ENCODE results near the gene CCNJ.
A peak's percentile ranks its signal among the peaks of the same experiment; 100 is the strongest.
"Not testable (repeated sequence)": the region's sequence is repeated elsewhere in the genome, so short reads cannot be mapped to it uniquely, and the experiment has no call there.

The CCNJ gene, protein sequence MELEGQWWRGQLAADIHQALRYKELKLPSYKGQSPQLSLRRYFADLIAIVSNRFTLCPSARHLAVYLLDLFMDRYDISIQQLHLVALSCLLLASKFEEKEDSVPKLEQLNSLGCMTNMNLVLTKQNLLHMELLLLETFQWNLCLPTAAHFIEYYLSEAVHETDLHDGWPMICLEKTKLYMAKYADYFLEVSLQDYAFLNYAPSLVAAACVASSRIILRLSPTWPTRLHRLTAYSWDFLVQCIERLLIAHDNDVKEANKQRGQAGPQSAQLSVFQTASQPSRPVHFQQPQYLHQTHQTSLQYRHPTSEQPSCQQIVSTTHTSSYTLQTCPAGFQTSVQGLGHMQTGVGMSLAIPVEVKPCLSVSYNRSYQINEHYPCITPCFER

DNA sequence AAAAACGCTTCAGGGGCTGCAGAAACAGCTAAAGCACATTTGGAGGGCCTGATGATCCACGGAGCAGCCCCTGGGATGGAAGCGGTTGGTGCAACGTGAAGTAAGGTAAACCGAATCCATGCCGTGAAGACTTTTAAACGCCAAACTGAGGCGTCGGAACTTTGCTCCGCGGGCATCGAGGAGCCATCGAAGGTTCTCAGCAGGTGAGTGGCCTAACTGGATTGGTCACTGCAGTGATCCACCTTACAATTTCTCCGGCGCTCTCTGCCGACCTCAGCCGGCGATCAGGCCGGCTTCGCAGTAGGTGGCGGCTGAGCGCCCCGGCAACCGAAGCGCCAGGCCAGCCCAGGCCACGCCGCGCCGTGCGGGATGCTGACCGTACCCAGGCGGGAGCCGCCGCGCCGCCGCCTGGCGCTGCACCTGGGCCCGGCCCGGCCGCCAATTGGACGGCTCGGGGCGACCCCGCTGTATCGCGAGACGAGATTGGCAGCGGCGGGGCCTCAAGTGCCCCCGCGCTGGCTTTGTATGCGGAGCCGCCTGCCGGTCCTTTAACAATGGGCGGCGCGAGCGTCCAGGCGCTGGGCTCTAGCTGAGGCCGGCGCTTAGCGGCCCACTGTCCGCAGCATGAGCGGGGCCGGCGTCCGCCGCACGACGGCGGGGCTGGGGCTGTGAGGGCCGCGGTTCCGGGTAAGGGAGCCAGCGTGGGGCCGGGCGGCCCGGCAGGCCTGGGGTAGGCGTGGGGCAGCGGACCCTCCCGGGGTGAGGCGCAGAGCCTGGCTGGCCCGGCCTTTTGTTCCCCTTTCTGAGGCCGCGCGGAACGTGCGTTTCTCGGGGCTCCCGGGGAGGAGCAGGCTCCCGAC lies at the start of gene CCNJ:
CCNJ (plus strand) TSS at position 551 of the 860 bp plus-strand sequence. CDS start 811 bp downstream, outside the sequence.
- peak; percentile 53 for DNase-seq (ENCODE audit: low read depth, low spot score)

DNA sequence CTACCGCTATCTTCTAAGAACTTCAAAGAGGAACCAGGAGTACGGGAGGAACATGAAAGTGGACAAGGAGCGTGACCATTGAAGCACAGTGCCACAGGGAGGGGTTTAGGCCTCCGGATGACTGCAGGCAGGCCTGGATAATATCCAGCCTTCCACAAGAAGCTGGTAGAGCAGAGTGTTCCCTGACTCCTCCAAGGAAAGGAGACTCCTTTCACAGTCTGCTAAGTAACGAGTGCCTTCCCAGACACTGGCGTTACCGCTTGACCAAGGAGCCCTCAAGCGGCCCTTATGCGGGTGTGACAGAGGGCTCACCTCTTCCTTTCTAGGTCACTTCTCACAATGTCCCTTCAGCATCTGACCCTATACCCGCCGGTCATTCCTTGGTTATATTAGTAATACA lies 49.0 kb upstream of the CCNJ start:
- not testable (repeated sequence) for DNase-seq (ENCODE audit: low read depth, low spot score)

DNA sequence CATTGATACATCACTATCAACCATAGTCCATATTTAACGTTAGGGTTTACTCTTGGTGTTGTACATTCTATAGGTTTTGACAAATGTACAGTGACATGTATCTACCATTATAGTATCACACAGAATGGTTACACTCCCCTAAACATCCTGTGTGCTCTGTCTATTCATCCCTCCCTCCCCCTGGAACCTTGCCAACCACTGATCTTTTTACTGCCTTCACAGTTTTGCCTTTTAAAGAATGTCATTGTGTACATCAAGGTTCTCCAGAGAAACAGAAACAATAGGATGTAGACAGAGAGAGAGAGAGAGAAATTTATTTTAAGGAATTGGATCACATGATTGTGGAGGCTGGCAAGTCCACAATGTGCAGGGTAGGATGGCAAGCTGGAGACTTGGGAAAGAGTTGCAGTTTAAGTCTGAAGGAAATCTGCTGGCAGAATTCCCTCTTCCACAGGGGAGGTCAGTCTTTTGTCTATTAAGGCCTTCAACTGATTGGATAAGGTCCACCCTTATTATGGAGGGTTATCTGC lies 45.1 kb upstream of the CCNJ start:
- DNase-seq (ENCODE audit: low read depth, low spot score) = no peak

DNA sequence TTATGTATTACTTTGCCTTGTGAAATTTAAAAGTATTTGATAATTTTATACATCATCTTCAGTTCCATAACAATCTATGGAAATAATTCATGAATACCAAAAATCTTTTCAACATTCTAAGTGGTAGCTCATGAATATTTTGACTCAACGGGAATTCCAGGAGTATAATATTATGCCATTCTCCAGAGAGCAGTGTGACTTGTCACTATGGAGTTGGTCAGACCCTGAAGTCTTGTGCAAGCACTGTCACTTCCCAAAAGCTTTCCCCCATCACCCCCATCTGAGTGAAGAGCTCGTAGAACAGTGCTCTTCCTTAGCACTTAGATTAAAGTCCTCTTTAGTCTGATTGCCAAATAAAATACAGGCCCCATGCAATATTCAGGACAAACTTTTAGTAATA lies 29.4 kb upstream of the CCNJ start:
- DNase-seq (ENCODE audit: low read depth, low spot score) = no peak

DNA sequence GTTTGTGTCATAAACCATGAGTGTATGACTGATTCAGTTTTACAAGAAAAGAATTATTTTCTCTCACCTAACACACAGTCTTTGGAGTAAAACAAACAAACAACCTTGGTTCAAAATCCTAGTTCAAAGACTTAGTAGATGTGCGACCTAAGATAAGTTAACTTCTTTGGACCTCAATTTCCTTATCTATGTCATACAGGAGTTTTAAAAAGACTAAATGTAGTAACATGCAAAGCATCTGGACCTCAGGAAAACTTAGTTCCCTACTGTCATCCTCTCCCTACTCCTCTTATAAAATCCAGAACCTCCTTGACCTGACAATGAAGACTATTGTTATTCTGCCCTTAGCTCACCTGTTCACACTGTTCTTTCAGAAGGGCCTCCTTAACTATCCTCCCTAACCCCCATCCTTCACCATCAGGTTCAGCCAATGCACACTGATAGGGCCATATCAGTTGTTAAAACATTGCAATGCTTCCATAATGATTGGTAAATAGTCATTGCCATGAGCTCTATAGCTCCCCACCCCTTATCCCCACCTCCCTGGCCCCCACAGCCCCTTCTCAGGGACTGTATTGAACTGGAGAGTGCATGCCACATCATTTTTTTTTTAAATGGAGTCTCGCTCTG lies 28.8 kb upstream of the CCNJ start:
- DNase-seq (ENCODE audit: low read depth, low spot score) = no peak

DNA sequence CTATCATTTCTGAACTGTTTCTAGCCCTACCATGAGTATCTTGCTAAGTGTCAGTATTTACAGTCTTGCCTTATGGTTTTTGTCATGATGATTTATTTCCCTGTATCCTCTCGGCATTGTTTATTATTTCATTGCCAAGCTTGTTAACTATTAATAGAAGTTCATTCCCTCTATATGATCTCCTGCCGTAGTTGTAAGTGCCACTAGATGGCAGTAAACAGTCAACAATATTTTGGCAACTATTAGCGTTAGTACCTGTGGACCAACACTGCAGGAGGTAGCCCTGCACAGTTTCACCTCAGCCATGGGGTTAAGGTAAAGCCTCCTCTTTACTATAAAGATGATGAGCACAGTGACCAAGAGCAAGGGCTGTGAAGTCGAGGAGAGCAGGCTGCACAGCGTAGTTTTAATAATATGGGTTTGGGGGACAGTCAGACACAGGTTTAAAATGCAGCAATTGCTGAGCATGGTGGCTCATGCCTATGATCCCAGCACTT lies 26.1 kb upstream of the CCNJ start:
- peak; percentile 13 for DNase-seq (ENCODE audit: low read depth, low spot score)

DNA sequence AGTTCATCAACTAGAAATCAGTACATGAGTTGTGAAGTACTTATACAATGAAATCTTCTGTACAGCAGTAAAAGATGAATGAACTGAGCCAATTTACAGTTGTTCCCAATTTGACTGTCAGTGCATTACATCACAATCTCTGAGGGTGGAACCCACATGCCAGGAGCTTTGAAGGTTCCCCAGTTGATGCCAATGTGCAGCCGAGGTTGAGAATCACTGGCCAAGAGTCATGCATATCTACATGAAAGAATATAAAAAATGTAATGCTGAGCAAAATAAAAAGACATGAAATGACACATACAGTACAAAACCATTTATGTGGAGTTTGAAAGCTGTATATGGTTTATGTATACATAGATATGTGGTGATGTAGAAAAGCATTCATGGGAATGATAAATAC lies 22.1 kb upstream of the CCNJ start:
- DNase-seq (ENCODE audit: low read depth, low spot score) = no peak

DNA sequence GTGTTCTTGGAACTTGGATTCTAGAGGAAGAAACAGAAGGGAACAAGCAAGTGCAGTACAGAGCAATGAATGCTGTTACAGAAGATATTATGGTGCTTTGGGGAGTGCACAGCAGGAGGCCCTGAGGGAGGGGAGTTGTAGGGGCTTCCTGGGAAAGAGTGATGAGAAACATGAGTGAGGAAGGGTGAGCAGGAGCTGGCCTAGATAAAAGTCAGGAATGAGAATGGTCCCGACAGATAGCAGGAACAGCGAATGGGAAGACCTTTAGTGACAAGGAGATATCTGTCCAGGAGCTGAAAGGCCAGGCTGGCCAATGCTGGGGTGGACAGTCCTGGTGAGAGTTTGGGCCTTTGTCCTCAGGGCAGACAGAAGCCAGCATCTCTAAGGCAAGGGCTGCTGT lies 20.6 kb upstream of the CCNJ start:
- DNase-seq (ENCODE audit: low read depth, low spot score) = no peak

DNA sequence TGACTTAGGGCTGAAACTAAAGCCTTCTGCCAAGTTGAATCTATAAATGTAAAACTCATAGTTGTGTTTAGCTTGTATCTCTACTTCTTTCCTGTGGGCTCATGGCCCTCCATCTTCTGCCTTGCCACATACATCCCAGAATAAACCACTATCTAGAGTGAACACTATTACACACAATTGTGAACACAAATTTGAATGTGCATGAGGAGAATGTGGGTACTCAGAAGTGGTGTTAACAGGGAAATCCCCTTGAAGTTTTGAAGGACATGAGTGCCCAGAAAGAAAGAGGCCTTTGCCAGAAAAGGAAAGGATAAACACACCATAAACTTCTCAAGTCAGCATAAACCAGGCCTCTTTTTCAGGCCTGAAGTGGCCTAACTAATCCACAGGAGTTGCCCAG lies 20.2 kb upstream of the CCNJ start:
- no peak for DNase-seq (ENCODE audit: low read depth, low spot score)

DNA sequence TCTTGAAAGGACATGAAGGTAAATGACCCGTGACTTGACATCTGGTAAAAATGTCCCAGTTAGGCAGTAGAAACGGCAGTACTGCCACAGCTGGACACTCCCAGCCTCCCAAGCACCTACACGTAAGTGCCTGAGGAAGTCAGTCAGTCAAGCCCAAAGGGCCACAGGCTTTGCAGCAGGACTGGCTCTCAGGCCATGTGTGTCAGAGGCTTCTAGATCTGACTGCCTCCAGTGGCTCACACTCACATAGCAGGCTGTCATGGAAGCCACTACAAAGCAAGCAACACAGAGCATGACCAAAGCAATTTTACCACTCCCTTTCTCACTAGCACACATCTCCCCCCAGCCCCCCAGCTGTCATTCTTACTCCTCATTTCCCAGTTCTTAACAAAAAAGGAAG lies 17.8 kb upstream of the CCNJ start:
- no peak for DNase-seq (ENCODE audit: low read depth, low spot score)

DNA sequence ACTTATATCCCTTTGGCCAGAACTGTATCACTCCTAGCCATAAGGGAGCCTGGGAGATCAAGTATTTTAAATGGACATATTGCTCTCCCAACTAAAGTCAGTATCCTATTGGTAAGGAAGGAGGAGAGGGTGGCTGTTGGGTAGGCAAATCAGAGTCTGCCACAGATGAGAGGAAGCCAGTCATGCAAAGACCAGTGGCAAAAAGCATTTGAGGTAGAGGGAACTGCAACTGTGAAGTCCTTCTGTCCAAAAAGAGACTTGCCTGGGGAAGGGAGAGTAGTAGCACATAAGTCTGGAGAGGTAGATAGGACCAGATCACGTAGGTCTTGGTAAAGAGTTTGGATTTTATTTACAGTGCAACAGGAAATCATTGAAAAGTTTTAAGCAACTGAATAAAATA lies 8.8 kb upstream of the CCNJ start:
- no peak for DNase-seq (ENCODE audit: low read depth, low spot score)

DNA sequence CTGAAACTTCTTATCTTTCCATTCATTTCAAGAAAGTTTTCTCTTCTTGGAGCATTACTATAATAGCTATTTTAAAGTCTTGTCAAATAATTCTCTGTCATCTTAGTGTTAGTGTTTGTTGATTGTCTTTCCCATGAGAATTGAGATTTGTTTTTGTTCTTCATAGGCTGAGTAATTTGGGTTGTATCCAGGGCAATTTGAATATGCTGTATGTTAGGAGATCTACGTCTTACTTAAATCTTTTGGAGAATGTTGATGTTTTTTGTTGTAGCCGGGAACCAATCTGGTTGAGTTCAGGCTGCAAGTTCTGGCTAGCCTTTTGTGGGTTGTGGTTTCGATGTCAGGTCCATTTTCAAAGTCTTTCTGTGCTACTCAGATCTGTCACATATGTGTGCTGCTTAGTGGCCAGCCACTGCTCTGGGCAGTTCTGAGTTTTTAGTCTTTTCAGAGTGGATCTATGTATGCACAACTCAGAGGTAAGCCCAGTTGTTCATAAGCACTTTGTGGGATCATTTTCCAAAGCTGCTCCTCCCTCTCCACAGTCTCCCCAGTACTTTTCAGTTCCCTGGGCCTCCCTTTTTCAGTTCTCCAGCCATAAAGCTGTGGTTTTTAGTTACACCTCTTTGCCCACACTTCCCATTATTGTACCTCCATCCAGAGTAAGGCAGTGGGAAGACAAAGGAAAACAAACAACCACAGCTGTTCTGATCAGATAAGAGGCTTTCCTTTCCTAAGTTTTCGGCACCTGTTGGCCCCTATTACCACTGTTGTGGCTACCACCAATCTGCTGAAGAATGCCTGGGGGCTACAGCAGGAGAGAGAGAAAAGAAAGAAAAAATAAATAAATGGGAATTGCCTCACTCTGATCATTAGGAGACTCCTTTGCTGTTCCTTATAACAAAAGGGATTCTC lies 4.7 kb upstream of the CCNJ start:
- DNase-seq (ENCODE audit: low read depth, low spot score) = no peak

DNA sequence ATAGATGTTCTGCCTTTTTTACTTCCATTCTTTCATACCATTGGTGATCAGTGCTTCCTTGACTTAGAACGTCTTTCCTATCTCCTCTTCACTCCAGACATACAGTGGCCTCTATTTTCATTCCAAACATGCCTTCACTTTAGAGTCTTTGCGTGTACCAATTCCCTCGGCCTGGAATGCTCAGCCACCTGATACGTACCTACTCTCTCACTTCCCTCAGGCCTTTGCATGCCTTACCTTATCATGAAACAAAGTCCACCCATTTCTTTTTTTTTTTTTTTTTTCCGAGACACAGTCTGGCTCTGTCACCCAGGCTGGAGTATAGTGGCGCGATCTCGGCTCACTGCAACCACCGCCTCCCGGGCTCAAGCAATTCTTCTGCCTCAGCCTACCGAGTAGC lies 2.2 kb upstream of the CCNJ start:
- DNase-seq (ENCODE audit: low read depth, low spot score) = no peak

DNA sequence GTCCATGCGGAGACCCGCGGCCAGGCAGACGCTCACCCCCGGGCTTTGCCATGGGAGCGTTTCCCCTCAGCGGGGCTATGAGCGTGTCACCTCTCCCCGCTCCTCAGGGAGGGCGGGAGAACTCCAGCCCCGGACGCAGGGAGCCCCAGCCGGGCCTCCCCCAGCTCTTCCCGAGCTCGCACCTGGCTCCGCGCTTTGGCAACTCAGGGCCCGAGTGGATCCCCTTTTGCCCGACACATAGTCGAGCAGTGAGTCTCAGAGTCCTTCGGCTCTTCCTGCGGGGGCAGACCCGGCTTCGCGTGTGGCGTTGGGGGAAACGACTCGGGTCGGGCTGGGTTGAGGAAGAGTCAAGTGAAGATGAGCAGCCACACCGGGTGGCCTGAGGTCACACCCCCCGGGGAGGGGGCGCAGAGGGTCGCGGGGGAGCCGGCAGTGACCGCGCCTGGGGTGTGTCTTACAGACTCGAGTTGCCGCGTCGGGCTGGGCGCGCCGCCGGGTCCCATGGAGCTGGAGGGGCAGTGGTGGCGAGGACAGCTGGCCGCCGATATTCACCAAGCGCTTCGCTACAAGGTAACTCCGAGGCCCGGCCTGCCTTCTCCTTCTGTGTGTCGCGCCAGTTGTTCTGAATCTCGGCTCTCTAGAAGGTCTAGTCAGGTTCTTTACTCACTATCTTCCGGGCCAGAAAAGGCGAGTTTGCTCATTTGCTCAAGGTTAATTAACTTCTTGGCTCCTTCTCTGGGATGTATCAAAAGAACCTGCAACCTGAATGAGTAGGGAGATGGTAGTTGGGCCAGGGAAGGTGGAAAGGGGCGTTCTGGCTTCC lies 721 bp downstream of the CCNJ start:
- DNase-seq (ENCODE audit: low read depth, low spot score) = peak; percentile 19

DNA sequence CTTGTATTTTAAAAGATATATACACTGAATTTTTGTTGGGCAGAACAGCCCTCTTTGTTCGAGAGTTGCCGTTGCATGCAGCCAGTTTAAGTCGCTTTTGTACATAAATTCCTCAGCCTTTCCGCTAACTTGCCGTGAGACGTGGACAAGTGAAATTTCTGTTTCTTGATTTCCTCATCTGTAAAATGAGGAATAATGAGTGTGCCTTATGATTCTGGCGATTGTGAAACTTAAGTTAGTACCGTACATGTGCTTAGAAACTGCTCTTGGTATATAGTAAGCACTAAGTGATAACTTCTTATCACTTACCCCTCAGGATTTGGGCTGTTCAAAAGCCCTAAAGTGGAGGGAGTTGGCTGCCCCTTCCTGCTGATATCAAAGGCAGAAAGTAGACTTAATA lies 1.4 kb downstream of the CCNJ start:
- no peak for DNase-seq (ENCODE audit: low read depth, low spot score)

DNA sequence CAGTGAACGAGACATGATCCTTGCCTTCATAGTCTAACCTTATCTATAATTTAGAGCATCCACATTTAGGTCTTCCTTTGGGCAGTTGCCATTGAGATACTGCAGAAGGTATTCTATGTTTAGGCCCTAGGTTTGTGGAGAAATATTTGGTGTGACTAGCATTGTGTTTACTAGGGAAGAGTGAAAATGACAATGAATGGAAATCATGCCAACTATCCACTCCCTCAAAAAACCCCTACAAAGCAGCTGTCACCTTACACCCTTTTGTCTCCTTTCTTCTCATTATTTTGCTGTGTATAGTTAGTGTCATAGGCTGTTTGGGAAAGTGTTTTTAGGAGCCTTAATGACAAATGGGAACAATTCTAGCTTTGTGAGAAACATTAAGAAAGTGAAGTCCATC lies 3.2 kb downstream of the CCNJ start:
- no peak for DNase-seq (ENCODE audit: low read depth, low spot score)

DNA sequence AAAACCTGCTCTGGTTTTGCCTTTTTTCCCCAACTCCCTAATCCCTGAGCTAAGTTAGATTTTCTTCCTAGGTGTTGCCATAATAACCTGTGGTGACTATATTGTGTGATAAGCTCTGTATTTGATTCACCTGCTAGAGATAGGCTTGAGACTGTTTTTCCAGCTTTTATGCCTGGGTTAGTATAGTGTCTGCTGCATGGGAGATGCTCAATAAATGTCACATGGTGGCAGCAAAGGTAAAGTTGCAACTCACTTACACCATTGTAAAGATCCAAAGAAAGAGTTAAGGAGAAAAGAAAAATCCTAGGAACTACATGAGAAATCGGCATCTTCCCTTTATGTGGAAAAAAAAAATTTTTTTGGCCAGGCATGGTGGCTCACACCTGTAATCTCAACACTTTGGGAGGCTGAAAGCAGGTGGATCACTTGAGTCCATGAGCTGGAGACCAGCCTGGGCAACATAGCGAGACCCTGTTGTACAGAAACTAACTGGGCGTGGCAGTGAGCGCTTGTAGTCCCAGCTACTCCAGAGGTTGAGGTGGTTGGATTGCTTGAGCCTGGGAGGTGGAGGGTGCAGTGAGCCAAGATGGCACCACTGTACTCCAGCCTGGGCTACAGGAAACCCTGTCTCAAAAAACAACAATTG lies 3.7 kb downstream of the CCNJ start:
- DNase-seq (ENCODE audit: low read depth, low spot score) = no peak

DNA sequence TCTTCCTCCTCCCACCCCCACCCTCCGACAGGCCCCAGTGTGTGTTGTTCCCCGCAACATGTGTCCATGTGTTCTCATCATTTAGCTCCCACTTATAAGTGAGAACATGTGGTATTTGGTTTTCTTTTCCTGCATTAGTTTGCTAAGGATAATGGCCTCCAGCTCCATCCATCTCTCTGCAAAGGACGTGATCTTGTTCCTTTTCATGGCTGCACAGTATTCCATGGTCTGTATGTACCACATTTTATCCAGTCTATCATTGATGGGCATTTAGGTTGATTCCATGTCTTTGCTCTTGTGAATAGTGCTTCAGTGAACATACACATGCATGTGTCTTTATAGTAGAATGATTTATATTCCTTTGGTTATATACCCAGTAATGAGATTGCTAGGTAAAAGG lies 4.5 kb downstream of the CCNJ start:
- not testable (repeated sequence) for DNase-seq (ENCODE audit: low read depth, low spot score)

DNA sequence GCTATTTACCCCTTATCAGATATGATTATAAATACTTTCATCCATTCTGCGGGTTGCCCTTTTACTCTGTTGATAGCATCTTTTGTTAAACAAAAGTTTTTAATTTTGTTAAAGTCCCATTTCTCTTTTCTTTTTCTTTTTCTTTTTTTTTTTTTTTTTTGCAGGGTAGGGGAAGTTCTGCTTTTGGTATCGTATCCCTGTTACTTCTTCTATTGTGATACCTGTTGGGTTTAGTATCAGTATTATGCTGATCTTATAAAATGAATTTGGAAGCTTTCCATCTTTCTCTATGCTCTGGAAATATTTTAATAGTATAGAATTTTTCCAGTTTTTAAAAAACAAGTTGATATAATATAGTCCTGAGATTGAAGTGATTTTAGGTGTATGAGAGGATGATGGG lies 6.0 kb downstream of the CCNJ start:
- DNase-seq (ENCODE audit: low read depth, low spot score) = no peak

DNA sequence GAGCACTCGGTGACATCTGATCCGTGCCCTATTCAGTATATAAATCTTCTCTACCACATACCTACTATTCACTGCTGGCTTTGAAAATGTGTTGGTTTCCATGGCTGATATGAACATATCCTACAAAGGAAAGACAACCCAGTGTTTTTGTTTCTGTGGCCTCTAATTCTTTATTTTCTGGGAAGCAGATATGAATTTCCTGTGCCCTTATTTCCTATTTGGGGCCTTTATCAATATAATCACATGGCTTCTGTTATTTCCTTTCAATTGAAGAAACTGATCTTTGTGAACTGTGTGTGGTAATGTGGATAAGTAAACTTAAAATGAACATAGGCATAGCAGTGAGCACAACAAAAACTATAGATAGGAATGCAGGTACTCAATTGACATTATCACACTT lies 10.6 kb downstream of the CCNJ start:
- DNase-seq (ENCODE audit: low read depth, low spot score) = no peak

All from activated CD4-positive, CD25-positive, alpha-beta regulatory T cell treated with anti-CD3 and anti-CD28 coated beads, Interleukin-2, amount 50 U/mL, for 16 hours (primary cell).